UCSD-AML1 (cell line): Measurements from ENCODE around the gene ZCCHC9.
"Not testable (repeated sequence)": the region's sequence is repeated elsewhere in the genome, so short reads cannot be mapped to it uniquely, and the experiment has no call there.

ENCODE experiments used
- DNase-seq: peaks from one replicate; lab custom pipeline; 2025; ENCODE audit not compliant: unreplicated experiment; lab: John Stamatoyannopoulos, UW

ZCCHC9 gene

GRCh38 chr5:81301271-81302015 is at the start of gene ZCCHC9:
ZCCHC9 (plus strand) TSS chr5:81301587; CDS start chr5:81304758, 3,171 bp downstream.
- peak; percentile 93 for DNase-seq

DNA sequence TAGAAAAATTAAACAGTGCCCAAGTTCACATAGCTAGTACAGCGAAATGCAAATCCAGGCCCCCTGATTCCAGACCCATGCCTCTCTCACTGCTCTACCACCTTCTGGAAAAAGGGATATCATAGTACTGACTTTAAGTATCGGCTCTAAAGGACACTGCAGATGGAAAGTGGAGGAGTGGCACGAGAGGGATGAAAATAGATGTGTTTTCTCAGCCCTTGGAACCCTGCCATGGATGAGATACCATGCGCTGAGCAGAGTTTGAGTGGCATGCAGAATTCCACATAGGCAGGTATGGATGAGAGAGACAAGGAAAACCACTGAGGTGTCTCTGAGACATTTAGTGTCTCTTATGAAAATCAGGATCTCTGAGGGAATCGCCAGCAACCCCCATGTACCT is 49.5 kb upstream of the ZCCHC9 start:
- DNase-seq, result no peak

- DNase-seq, result no peak
These were observed 48.5 kb upstream of the ZCCHC9 start for GRCh38 chr5:81252904-81253303.

GRCh38 chr5:81253875-81254274 is 47.5 kb upstream of the ZCCHC9 start:
- DNase-seq, result no peak

DNA sequence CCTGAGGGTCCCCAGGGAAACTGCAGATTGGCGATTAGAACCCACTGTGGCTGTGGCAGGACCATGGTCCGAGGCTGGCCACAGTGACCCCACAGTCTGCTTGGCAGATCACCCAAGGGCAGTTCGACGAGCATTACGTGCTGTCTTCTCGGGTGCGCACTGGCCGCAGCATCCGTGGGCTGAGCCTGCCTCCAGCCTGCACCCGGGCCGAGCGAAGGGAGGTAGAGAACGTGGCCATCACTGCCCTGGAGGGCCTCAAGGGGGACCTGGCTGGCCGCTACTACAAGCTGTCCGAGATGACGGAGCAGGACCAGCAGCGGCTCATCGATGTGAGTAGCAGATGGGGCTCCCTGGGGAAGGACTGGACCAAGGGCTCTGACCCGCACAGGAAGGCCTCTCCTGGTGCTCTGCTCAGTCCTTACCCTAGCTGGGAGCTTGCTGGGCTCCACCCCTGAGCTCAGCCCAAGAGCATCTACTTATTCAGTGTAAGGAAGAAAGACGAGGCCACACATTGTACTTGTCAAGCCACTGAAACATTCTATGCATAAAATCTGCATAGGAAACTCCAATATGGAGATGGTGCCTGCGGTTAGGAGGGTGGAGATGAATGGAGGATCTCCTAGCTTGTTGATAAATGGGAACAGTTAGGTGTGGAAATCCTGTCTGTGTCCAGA is 46.4 kb upstream of the ZCCHC9 start:
- DNase-seq, result no peak

DNA sequence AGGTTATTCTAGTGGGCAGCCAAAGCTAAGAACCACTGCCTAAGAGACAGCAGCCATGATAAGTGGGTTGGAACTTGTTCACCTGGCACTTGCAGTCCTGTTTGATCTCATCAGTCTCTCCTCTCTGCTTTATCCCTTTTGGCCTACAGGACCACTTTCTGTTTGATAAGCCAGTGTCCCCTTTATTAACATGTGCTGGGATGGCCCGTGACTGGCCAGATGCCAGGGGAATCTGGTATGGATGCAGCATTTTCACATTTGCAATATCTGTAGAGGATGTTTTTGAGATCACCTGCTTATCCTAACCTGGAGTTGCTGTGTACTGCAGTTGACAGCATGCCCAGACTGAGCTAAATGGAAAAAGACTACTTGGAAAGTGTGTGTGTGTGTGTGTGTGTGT is 44.6 kb upstream of the ZCCHC9 start:
- DNase-seq, result no peak

DNA sequence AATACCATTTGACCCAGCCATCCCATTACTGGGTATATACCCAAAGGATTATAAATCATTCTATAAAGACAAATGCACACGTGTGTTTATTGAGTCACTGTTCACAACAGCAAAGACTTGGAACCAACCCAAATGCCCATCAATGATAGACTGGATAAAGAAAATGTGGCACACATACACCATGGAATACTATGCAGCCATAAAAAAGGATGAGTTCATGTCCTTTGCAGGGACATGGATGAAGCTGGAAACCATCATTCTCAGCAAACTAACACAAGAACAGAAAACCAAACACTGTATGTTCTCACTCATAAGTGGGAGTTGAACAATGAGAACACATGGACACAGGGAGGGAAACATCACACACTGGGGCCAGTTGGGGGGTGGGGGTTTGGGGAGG is 38.6 kb upstream of the ZCCHC9 start:
- not testable (repeated sequence) for DNase-seq

DNA sequence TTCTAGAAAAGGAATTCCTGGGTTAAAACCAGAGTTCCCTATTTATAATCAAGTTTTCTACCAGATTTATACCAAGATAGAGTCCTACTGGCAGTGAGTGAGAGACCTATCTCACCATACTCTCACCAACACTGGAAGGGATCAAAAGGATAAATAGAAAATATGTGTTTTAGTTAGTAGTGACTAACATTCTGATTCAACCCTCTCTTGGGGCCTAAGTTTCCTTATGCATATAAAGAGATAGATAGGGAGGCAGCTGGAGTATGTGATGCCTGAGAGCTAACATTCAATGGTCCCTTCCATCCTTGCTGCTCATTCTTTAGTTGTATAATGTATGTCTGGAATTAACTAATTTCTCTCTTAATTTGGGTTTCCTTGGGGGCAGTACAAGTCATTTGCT is 36.3 kb upstream of the ZCCHC9 start:
- DNase-seq, result no peak

GRCh38 chr5:81268521-81269196 is 32.7 kb upstream of the ZCCHC9 start:
- no peak for DNase-seq

- DNase-seq, result no peak
These were observed 31.5 kb upstream of the ZCCHC9 start for GRCh38 chr5:81269751-81270393.

DNA sequence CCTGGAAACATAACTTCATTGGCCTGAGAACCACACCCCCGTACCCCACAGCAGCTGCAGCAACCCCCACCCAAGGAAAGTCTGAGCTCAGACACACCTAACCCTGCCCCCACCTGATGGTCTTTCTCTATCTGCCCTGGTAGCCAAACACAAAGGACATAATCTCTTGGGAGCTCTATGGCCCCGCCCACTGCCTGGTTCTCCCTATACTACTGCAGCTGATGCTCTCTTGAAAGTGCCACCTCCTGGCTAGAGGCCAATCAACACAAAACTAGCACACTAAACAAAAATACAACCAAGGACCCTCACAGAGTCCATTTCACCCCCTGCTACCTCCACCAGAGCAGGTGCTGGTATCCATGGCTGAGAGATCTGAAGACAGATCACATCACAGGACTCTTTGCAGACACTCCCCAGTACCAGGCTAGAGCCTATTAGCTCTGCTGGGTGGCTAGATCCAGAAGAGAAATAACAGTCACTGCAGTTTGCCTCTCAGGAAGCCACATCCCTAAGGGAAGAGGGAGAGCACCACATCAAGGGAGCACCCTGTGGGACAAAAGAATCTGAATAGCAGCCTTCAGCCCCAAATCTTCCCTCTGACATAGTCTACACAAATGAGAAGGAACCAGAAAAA is 30.9 kb upstream of the ZCCHC9 start:
- not testable (repeated sequence) for DNase-seq

- DNase-seq, result no peak
These were observed 17.4 kb upstream of the ZCCHC9 start for GRCh38 chr5:81283976-81284375.

DNA sequence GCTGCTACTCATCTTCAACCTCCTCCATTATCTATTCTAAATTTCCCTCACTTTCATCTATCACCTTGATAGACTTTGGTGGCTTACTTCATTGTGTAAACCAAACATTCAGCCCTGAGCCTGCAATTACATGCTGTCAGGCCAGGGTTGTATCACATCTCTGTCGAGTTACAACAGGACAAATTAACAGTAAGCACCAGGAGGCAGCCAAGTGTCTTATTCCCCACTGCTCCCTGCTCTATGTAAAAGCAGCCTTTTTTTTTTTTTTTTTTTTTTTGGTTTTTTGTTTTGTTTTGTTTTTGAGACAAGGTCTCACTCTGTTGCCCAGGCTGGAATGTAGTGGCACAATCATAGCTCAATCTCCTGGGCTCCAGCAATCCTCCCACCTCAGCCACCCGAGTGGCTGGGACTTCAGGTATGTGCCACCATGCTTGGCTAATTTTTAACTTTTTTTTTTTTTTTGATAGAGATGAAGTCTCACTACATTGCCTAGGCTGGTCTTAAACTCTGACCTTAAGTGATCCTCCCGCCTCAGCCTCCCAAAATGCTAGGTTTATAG is 15.2 kb upstream of the ZCCHC9 start:
- DNase-seq, result no peak

DNA sequence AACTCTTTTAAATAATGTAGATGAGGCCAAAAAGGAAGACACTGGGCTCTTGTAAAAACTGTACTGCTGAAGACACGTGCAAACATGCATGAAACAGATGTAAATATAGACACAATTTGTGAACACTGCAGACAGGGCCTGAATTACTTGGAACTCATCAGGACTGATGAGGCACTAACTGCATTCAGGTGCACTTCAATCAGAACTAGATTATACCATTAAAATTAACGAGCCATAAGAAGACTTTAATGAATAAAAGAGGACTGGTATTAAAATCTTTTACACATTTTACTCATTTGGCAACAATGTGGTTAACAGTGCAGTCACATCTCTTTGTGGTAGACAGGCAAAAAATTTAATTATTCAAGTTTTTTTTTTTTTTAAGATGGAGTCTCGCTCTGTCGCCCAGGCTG is 13.4 kb upstream of the ZCCHC9 start:
- no peak for DNase-seq

GRCh38 chr5:81290146-81290545 is 11.2 kb upstream of the ZCCHC9 start:
- DNase-seq, result no peak

DNA sequence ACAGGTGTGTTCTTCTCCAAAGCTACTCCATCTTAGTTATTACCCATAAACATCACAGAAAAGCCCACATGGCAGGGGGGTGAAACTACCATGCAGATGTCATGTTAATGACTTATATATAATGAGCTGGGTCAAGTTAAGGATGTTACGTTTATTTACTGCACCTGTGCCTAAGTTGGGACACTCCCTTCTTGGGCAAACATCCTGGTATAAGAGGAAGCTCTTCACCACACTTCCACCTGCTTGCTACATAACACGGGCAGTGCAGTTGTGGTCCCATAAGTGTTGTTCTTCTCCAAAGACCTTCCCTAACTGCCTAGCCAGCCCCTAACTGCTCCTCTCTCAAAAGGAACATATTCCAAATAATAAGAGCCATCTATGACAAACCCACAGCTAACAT is 9.3 kb upstream of the ZCCHC9 start:
- DNase-seq, result no peak

DNA sequence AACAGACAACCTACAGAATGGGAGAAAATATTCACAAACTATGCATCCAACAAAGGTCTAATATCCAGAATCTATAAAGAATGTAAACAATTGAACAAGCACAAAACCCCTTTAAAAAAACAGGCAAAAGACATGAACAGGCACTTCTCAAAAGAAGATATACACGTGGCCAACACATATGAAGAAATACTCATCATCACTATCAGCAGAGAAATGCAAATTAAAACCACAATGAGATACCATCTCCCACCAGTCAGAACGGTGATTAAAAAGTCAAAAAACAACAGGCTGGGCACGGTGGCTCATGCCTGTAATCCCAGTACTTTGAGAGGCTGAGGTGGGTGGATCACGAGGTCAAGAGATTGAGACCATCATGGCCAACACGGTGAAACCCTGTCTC is 7.4 kb upstream of the ZCCHC9 start:
- DNase-seq, result not testable (repeated sequence)

DNA sequence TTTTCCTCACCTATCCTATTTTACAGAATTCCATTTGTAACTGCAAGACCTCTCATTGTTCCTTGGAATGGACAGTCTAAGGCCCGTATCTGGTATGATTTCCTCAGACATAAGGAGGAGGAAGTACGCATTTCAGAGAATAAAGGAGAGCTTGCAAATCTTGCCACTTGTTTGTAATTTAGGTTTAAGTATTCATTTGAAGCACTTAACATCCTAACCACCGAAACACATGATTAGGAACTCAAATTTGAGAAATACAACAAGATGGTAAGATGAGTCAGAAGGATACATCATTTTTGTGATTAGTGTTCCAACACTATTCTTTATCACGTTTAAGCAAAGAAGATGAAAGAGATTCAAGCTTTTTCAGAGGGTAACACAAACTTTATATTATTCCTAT is 3.9 kb upstream of the ZCCHC9 start:
- no peak for DNase-seq

- DNase-seq, result no peak
These were observed 491 bp upstream of the ZCCHC9 start for GRCh38 chr5:81300921-81301270.

- DNase-seq, result no peak
These were observed 1.2 kb downstream of the ZCCHC9 start for GRCh38 chr5:81302596-81302995.

GRCh38 chr5:81303563-81303962 is 2.2 kb downstream of the ZCCHC9 start:
- DNase-seq, result no peak
